ENCODE results near the gene FHOD3.

FHOD3 gene

GRCh38 chr18:36448384-36449290, 151.1 kb downstream of the FHOD3 start:
- no peak for DNase-seq (ENCODE audit: low spot score)
- TF ChIP-seq, protein P1, sequence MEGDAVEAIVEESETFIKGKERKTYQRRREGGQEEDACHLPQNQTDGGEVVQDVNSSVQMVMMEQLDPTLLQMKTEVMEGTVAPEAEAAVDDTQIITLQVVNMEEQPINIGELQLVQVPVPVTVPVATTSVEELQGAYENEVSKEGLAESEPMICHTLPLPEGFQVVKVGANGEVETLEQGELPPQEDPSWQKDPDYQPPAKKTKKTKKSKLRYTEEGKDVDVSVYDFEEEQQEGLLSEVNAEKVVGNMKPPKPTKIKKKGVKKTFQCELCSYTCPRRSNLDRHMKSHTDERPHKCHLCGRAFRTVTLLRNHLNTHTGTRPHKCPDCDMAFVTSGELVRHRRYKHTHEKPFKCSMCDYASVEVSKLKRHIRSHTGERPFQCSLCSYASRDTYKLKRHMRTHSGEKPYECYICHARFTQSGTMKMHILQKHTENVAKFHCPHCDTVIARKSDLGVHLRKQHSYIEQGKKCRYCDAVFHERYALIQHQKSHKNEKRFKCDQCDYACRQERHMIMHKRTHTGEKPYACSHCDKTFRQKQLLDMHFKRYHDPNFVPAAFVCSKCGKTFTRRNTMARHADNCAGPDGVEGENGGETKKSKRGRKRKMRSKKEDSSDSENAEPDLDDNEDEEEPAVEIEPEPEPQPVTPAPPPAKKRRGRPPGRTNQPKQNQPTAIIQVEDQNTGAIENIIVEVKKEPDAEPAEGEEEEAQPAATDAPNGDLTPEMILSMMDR (IDR thresholded peaks at IDR 0.05; ENCODE audit: extremely low read depth, missing control alignments): no peak

DNA sequence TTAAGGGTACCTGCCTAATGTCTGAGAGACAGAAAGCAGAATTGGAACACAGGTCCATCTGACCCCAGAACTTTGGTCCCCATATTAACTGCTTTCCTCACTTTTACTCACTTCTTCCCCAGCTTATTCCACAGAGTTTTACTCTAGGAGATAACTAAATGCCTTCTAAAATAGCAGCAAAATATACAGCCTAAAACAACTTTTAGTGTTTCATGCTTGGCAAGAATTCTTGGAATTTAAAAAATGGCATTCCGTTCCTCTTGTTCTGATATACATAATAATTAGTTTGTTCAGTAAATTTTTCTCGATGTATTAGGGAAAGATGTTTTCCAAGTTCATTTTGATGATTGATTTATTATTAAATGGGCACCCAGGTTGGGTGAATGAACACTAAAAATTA, 151.9 kb downstream of the FHOD3 start:
- TF ChIP-seq, protein P1 (IDR thresholded peaks at IDR 0.05; ENCODE audit: extremely low read depth, missing control alignments): no peak
- no peak for DNase-seq (ENCODE audit: low spot score)

DNA sequence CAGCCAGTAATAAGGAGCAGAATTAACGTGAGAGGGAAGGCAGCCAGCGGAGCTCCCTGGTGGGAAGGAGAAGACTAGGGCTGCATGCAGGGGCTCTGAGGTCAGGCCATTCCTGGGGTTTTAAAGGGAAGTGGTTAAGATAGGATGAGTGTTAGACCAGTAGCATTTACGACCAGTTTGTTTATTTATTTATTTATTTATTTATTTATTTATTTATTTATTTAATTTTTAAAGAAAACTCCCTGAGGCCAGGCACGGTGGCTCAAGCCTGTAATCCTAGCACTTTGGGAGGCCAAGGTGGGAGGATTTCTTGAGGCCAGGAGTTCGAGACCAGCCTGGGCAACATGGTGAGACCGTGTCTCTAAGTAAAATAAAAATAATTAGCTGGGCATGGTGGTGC, 152.8 kb downstream of the FHOD3 start:
- no peak for DNase-seq (ENCODE audit: low spot score)
- TF ChIP-seq, protein P1 (IDR thresholded peaks at IDR 0.05; ENCODE audit: extremely low read depth, missing control alignments): no peak

DNA sequence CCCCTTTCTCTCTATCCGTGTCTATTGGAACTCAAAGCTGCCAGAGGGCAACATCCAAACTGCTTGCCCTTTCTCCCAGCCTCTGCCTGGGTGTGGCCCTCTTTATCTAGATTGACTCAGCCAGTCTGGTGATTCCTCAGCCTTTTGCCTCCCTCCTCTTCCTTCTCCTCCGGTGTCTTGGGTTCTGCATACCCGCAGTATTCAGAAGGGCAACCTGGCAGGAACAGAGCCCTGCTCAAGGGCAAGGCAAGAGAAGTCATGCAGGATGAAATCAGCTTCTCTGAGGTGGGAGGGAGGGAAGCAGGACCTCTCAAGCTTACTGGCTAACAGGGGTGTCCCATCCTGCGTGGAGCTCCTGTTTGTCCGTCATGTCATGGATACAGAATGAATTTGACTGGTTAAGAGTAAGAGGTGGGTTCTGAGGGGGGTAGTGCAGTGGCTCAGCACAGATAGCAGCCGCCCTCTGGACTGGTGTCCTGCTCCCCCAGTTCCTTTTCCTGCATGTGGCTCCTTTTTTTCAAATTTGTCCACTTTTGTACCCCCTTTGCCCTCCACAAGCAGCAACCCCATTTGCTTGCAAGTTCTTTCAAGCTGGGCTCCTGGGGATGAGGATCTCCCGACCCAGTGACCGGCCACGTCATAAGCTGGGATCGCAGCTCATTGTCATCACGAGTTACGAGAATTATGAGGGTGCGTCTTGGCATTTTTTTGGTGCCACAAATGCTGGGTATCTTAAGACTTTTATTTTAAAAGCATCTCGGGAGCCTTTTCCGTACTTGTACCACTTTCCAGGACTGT, 154.1 kb downstream of the FHOD3 start:
- TF ChIP-seq, protein P1 (IDR thresholded peaks at IDR 0.05; ENCODE audit: extremely low read depth, missing control alignments): no peak
- DNase-seq (ENCODE audit: low spot score): no peak

DNA sequence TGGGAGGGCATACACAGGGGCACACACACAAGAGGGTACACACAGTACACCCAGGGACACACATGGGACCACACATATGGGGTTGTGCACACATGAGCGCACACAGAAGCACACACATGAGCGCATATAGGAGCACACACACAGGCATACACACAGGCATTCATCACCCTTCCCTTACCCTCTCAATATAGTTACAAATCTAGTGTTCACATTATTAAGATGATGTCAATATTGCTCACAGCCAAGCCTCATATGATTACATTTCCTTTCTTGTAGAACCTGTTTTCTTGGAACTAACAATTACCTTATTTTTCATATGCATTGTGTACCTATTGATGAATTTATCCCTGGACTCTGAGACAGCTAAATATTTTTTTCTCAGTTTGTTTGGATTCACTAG, 156.7 kb downstream of the FHOD3 start:
- TF ChIP-seq, protein P1 (IDR thresholded peaks at IDR 0.05; ENCODE audit: extremely low read depth, missing control alignments): no peak
- no peak for DNase-seq (ENCODE audit: low spot score)

GRCh38 chr18:36454848-36455458, 157.4 kb downstream of the FHOD3 start:
- TF ChIP-seq, protein P1 (IDR thresholded peaks at IDR 0.05; ENCODE audit: extremely low read depth, missing control alignments): no peak
- no peak for DNase-seq (ENCODE audit: low spot score)

All from GM20000 (cell line).